Coronary artery (tissue), 2 donors: ENCODE measurements around the gene POU4F1.

ENCODE experiments used
- DNase-seq: peaks from one replicate; pipeline ENCODE4 v3.0.0-alpha.2; 2017; ENCODE audit warnings: low spot score
- H3K27ac ChIP-seq, 2 donors: fragments of 200-600 bp; sonication (generic); one replicate each; pipeline ENCODE4 v1.5.1; 2016 to 2019
- H3K4me3 ChIP-seq: fragments of 200-600 bp; sonication (generic); 2 replicates; pipeline ENCODE4 v1.5.1; 2016; ENCODE audit warnings: mild to moderate bottlenecking, moderate library complexity
- CTCF ChIP-seq: fragments of 200-600 bp; sonication (generic); IDR thresholded peaks from one replicate; pipeline ENCODE4 v1.5.1; 2019; ENCODE audit warnings: antibody characterized with exemption

POU4F1 gene

DNA sequence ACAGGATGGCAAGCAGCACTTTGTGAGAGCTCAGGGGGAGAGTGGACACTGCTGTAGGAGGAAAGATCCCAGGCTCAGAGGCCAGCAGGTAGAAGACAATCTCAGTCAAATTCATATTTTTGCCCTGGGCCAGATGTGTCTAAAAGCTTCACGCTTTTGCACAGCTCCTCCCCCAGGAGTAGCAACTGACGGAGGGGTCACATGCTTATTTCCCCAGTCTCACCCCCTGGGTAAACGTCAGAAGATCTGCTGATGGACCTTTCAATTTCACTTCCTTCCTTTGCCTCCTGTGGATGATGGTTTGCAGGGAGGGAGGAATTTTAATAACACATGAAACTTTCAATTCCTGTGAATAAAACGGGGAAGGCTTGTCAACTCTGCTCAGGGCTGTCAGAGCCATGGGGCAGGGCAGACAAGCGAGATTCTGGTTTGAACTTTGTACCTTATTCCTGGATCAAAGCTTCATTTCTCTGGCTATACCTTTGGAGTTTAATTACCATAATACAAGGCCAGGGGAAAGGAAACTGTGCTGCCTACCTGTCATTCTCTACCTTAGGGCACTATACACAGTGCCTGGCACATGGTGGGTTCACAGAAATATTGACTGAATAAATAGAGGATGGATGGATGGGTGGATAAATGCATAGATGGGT, 41.0 kb downstream of the POU4F1 start:
- TF ChIP-seq CTCF: no peak
- Histone ChIP-seq H3K4me3 (no peak overlapping the region), H3K27ac (no peak overlapping the region)
- no peak for DNase-seq
